ENCODE measurements around the gene SERPIND1. TPM values are rescaled to one million over a fixed set of nuclear protein-coding genes. Genes with fewer than 3 reads are reported as not detected.
"Not testable (repeated sequence)": the region's sequence is repeated elsewhere in the genome, so short reads cannot be mapped to it uniquely, and the experiment has no call there.

SERPIND1 gene
- total RNA-seq, 1 donor from 2014 or later = not detected

- H2AFZ ChIP-seq (ENCODE audit: low read depth, low read length) = no peak overlapping the region
- FAIRE-seq = no peak
- H3K36me3 Mint-ChIP-seq (ENCODE audit: low read depth, unreplicated experiment) = peaks cover 5% of the 10 kb centered on the region
- no peak for DNase-seq (ENCODE audit: low read depth)
- H3K79me2 ChIP-seq (ENCODE audit: insufficient read depth, low read length) = no peaks in the 10 kb centered on the region
- H3K4me3 Mint-ChIP-seq (ENCODE audit: unreplicated experiment) = no peak overlapping the region
- H3K27ac Mint-ChIP-seq (ENCODE audit: unreplicated experiment) = no peak overlapping the region
- no peaks in the 10 kb centered on the region for H3K9me3 ChIP-seq (ENCODE audit: insufficient read depth, low read depth, low read length)
- no peaks in the 10 kb centered on the region for H3K9me3 Mint-ChIP-seq (ENCODE audit: unreplicated experiment)
- H4K20me1 ChIP-seq (ENCODE audit: insufficient read depth, low read length) = no peaks in the 10 kb centered on the region
- TF ChIP-seq EZH2 (IDR thresholded peaks at IDR 0.05; ENCODE audit: insufficient read depth, low read length) (no peak), CTCF (IDR thresholded peaks at IDR 0.05; ENCODE audit: insufficient read depth, low read depth, low read length) (no peak)
- peaks cover 14% of the 10 kb centered on the region for H3K36me3 ChIP-seq (ENCODE audit: insufficient read depth, low read length)
- H3K27me3 Mint-ChIP-seq (ENCODE audit: low read depth, unreplicated experiment) = no peaks in the 10 kb centered on the region
- H3K9ac ChIP-seq (ENCODE audit: low read length) = no peak overlapping the region
- H3K4me1 ChIP-seq (ENCODE audit: insufficient read depth, low read length) = no peaks in the 10 kb centered on the region
- no peak overlapping the region for H3K4me2 ChIP-seq (ENCODE audit: low read length)
- no peaks in the 10 kb centered on the region for H3K4me1 Mint-ChIP-seq (ENCODE audit: low read depth, unreplicated experiment)
- H3K27ac ChIP-seq (ENCODE audit: low read depth, low read length) = no peak overlapping the region
- no peak overlapping the region for H3K4me3 ChIP-seq (ENCODE audit: insufficient read depth, low read depth, low read length)
- no peaks in the 10 kb centered on the region for H3K27me3 ChIP-seq (ENCODE audit: insufficient read depth, low read length)
Measured at GRCh38 chr22:20823264-20823663, 49.4 kb downstream of the SERPIND1 start.

- not testable (repeated sequence) for H2AFZ ChIP-seq (ENCODE audit: low read depth, low read length); H3K27me3 ChIP-seq (ENCODE audit: insufficient read depth, low read length); H4K20me1 ChIP-seq (ENCODE audit: insufficient read depth, low read length); H3K36me3 ChIP-seq (ENCODE audit: insufficient read depth, low read length); H3K4me1 Mint-ChIP-seq (ENCODE audit: low read depth, unreplicated experiment); H3K4me3 Mint-ChIP-seq (ENCODE audit: unreplicated experiment); H3K9ac ChIP-seq (ENCODE audit: low read length); H3K4me3 ChIP-seq (ENCODE audit: insufficient read depth, low read depth, low read length); H3K27ac Mint-ChIP-seq (ENCODE audit: unreplicated experiment); FAIRE-seq; H3K9me3 ChIP-seq (ENCODE audit: insufficient read depth, low read depth, low read length); H3K27me3 Mint-ChIP-seq (ENCODE audit: low read depth, unreplicated experiment); H3K27ac ChIP-seq (ENCODE audit: low read depth, low read length); H3K4me1 ChIP-seq (ENCODE audit: insufficient read depth, low read length); DNase-seq (ENCODE audit: low read depth); H3K9me3 Mint-ChIP-seq (ENCODE audit: unreplicated experiment); H3K79me2 ChIP-seq (ENCODE audit: insufficient read depth, low read length); H3K4me2 ChIP-seq (ENCODE audit: low read length)
- peaks cover 12% of the 10 kb centered on the region for H3K36me3 Mint-ChIP-seq (ENCODE audit: low read depth, unreplicated experiment)
Measured at GRCh38 chr22:20825216-20825615, 51.3 kb downstream of the SERPIND1 start.

- no peaks in the 10 kb centered on the region for H3K27me3 Mint-ChIP-seq (ENCODE audit: low read depth, unreplicated experiment)
- H3K9ac ChIP-seq (ENCODE audit: low read length) = no peak overlapping the region
- H3K27me3 ChIP-seq (ENCODE audit: insufficient read depth, low read length) = no peaks in the 10 kb centered on the region
- H3K36me3 ChIP-seq (ENCODE audit: insufficient read depth, low read length) = peaks cover 7% of the 10 kb centered on the region
- FAIRE-seq (no peak), DNase-seq (ENCODE audit: low read depth) (no peak)
- H3K27ac Mint-ChIP-seq (ENCODE audit: unreplicated experiment) = no peak overlapping the region
- no peaks in the 10 kb centered on the region for H3K79me2 ChIP-seq (ENCODE audit: insufficient read depth, low read length)
- no peaks in the 10 kb centered on the region for H3K9me3 Mint-ChIP-seq (ENCODE audit: unreplicated experiment)
- peaks cover 12% of the 10 kb centered on the region for H3K36me3 Mint-ChIP-seq (ENCODE audit: low read depth, unreplicated experiment)
- H3K27ac ChIP-seq (ENCODE audit: low read depth, low read length) = no peak overlapping the region
- H4K20me1 ChIP-seq (ENCODE audit: insufficient read depth, low read length) = no peaks in the 10 kb centered on the region
- H2AFZ ChIP-seq (ENCODE audit: low read depth, low read length) = no peak overlapping the region
- H3K9me3 ChIP-seq (ENCODE audit: insufficient read depth, low read depth, low read length) = no peaks in the 10 kb centered on the region
- no peak overlapping the region for H3K4me2 ChIP-seq (ENCODE audit: low read length)
- TF ChIP-seq EZH2 (IDR thresholded peaks at IDR 0.05; ENCODE audit: insufficient read depth, low read length) = no peak
- TF ChIP-seq CTCF (IDR thresholded peaks at IDR 0.05; ENCODE audit: insufficient read depth, low read depth, low read length) = no peak
- no peak overlapping the region for H3K4me3 ChIP-seq (ENCODE audit: insufficient read depth, low read depth, low read length)
- no peak overlapping the region for H3K4me3 Mint-ChIP-seq (ENCODE audit: unreplicated experiment)
- H3K4me1 Mint-ChIP-seq (ENCODE audit: low read depth, unreplicated experiment) = no peaks in the 10 kb centered on the region
- H3K4me1 ChIP-seq (ENCODE audit: insufficient read depth, low read length) = no peaks in the 10 kb centered on the region
Measured at GRCh38 chr22:20825624-20826023, 51.7 kb downstream of the SERPIND1 start.

GRCh38 chr22:20826373-20827152 lies 52.6 kb downstream of the SERPIND1 start:
- not testable (repeated sequence) for H3K4me1 Mint-ChIP-seq (ENCODE audit: low read depth, unreplicated experiment); H3K27me3 ChIP-seq (ENCODE audit: insufficient read depth, low read length); H3K4me2 ChIP-seq (ENCODE audit: low read length); H3K27ac ChIP-seq (ENCODE audit: low read depth, low read length); H3K4me3 Mint-ChIP-seq (ENCODE audit: unreplicated experiment); H3K79me2 ChIP-seq (ENCODE audit: insufficient read depth, low read length); H3K9ac ChIP-seq (ENCODE audit: low read length); DNase-seq (ENCODE audit: low read depth); H4K20me1 ChIP-seq (ENCODE audit: insufficient read depth, low read length); H3K36me3 ChIP-seq (ENCODE audit: insufficient read depth, low read length); H2AFZ ChIP-seq (ENCODE audit: low read depth, low read length); H3K4me1 ChIP-seq (ENCODE audit: insufficient read depth, low read length); H3K9me3 Mint-ChIP-seq (ENCODE audit: unreplicated experiment); H3K4me3 ChIP-seq (ENCODE audit: insufficient read depth, low read depth, low read length); H3K27me3 Mint-ChIP-seq (ENCODE audit: low read depth, unreplicated experiment); H3K27ac Mint-ChIP-seq (ENCODE audit: unreplicated experiment); H3K9me3 ChIP-seq (ENCODE audit: insufficient read depth, low read depth, low read length); FAIRE-seq
- peaks cover 18% of the 10 kb centered on the region for H3K36me3 Mint-ChIP-seq (ENCODE audit: low read depth, unreplicated experiment)
